ENCODE data around the gene DNAJB12.
"Not testable (repeated sequence)": the region's sequence is repeated elsewhere in the genome, so short reads cannot be mapped to it uniquely, and the experiment has no call there.

GRCh38 chr10:72346117-72346516 is 8.6 kb downstream of the DNAJB12 start:
- not testable (repeated sequence) for TF ChIP-seq CTCF, POLR2A, POLR2AphosphoS5, EP300 (IDR thresholded peaks at IDR 0.05)
